HepG2 (cell line): ENCODE data around the gene IPCEF1. TPM values are rescaled to one million over a fixed set of nuclear protein-coding genes. Genes with fewer than 3 reads are reported as not detected.
A peak's percentile ranks its signal among the peaks of the same experiment; 100 is the strongest.

Experiments used
- ATAC-seq: fragments of 200-7000 bp; cut with Tn5 transposase; 3 replicates; pipeline ENCODE4 v1.9.1; 2020; ENCODE audit warnings: mild to moderate bottlenecking, moderate library complexity
- BruUV-seq: library from RNA; stranded (reverse); fragments of 400-500 nt; replicated peaks from 2 replicates; lab custom pipeline; 2021; lab: Mats Ljungman, UMichigan
- CTCF ChIA-PET: fragments of 300-600 bp; formaldehyde crosslinking; extraction: SDS; loops from one replicate; lab custom pipeline; 2021; ENCODE audit warnings: low total read pairs, inconsistent platforms, low intra/inter-chr PET ratio; lab: Yijun Ruan, JAX
- POLR2A ChIA-PET: fragments of 350-600 bp; sonication (Branson Sonifier 250); formaldehyde crosslinking; loops from one replicate; lab custom pipeline; 2020; ENCODE audit warnings: antibody characterized with exemption, inconsistent platforms; lab: Yijun Ruan, JAX
- DNase-seq: peaks from one replicate; pipeline ENCODE4 v3.0.0-alpha.2; 2015; ENCODE audit warnings: low spot score
- FAIRE-seq: peaks from 3 replicates; lab custom pipeline; 2011; peaks lifted over from hg19 to GRCh38; lab: Jason Lieb, UNC
- H2AFZ ChIP-seq: one replicate; pipeline ENCODE4 v1.6.1; 2011; ENCODE audit warnings: low read length, inconsistent platforms
- H3K27ac ChIP-seq: fragments of 300-600 bp; 3 replicates; pipeline ENCODE4 v1.8.0; 2011; ENCODE audit warnings: mixed run types, mild to moderate bottlenecking, mixed read lengths, low read length, inconsistent platforms; ENCODE audit not compliant: insufficient read depth; ENCODE audit errors: extremely low read length
- H3K27me3 ChIP-seq, 2 experiments: fragments of 200-600 bp in 1 of 2; 2 replicates in 1 of 2; 3 replicates in 1 of 2; pipeline versions ENCODE4 v1.6.0 to v1.8.0; 2011; ENCODE audit warnings: low read length in 2 of 2, mild to moderate bottlenecking in 2 of 2, moderate library complexity in 2 of 2, inconsistent platforms in 1 of 2; ENCODE audit not compliant: insufficient read depth in 2 of 2, control insufficient read depth in 1 of 2
- H3K36me3 ChIP-seq, 2 experiments: fragments of 200-600 bp in 1 of 2; replicated peaks in 1 of 2; 2 replicates in 1 of 2; 3 replicates in 1 of 2; pipeline versions ENCODE4 v1.5.1 to v1.8.0; 2011; ENCODE audit warnings: low read length in 2 of 2, inconsistent platforms in 1 of 2; ENCODE audit not compliant: insufficient read depth in 2 of 2, control insufficient read depth in 1 of 2
- H3K4me1 ChIP-seq: 2 replicates; pipeline ENCODE4 v1.5.1; 2012; ENCODE audit warnings: low read length, inconsistent platforms; ENCODE audit not compliant: insufficient read depth
- H3K4me2 ChIP-seq: 2 replicates; pipeline ENCODE4 v1.6.0; 2011; ENCODE audit warnings: low read depth, low read length, inconsistent platforms
- H3K4me3 ChIP-seq, 3 experiments: fragments of 200-600 bp in 1 of 3; sonication (generic), shearing (Covaris generic) in 1 of 3; replicated peaks in 1 of 3; 2 replicates each; pipeline ENCODE4 v1.5.1; 2011 to 2016; ENCODE audit warnings: low read length in 3 of 3, inconsistent platforms in 2 of 3, low read depth in 2 of 3, mild to moderate bottlenecking in 2 of 3, control low read depth in 1 of 3, mixed read lengths in 1 of 3; ENCODE audit not compliant: insufficient read depth in 1 of 3
- H3K79me2 ChIP-seq: one replicate; pipeline ENCODE4 v1.6.1; 2011; ENCODE audit warnings: low read length, inconsistent platforms; ENCODE audit not compliant: insufficient read depth
- H3K9ac ChIP-seq: 2 replicates; pipeline ENCODE4 v1.6.0; 2011; ENCODE audit warnings: mild to moderate bottlenecking, low read depth, low read length, inconsistent platforms; ENCODE audit not compliant: insufficient read depth
- H3K9me3 ChIP-seq: 2 replicates; pipeline ENCODE4 v1.5.1; 2012; ENCODE audit warnings: mild to moderate bottlenecking, low read length
- H4K20me1 ChIP-seq: 2 replicates; pipeline ENCODE4 v1.6.0; 2011; ENCODE audit warnings: inconsistent platforms, mild to moderate bottlenecking, low read length, moderate library complexity; ENCODE audit not compliant: insufficient read depth
- CHD2 ChIP-seq: IDR thresholded peaks from 2 replicates; pipeline ENCODE4 v1.6.1; 2011; ENCODE audit warnings: low read depth, low read length, improper control_type of control experiment
- HOXA5 ChIP-seq: sonication (generic); formaldehyde crosslinking; IDR thresholded peaks from 2 replicates; pipeline ENCODE4 v1.4.0; 2020; ENCODE audit warnings: missing genetic modification reagents
- HOXD1 ChIP-seq: sonication (generic); formaldehyde crosslinking; IDR thresholded peaks from 2 replicates; pipeline ENCODE4 v1.5.0; 2020; ENCODE audit warnings: missing genetic modification reagents
- KDM5B ChIP-seq: sonication (generic); formaldehyde crosslinking; IDR thresholded peaks from 2 replicates; pipeline ENCODE4 v1.4.0; 2020; ENCODE audit warnings: missing genetic modification reagents, mild to moderate bottlenecking, borderline replicate concordance
- MED13 ChIP-seq: sonication (generic); formaldehyde crosslinking; IDR thresholded peaks from 2 replicates; pipeline ENCODE4 v1.5.0; 2020; ENCODE audit warnings: missing genetic modification reagents
- NAIF1 ChIP-seq: sonication (generic); formaldehyde crosslinking; IDR thresholded peaks from 2 replicates; pipeline ENCODE4 v1.5.0; 2020; ENCODE audit warnings: mild to moderate bottlenecking, missing genetic modification reagents, borderline replicate concordance
- PAF1 ChIP-seq: IDR thresholded peaks from 2 replicates; pipeline ENCODE4 v1.6.1; 2016; ENCODE audit warnings: missing genetic modification reagents, missing compliant biosample characterization
- RELA ChIP-seq: sonication (generic); formaldehyde crosslinking; IDR thresholded peaks from 2 replicates; pipeline ENCODE4 v1.4.0; 2020; ENCODE audit warnings: missing genetic modification reagents
- RFXANK ChIP-seq: IDR thresholded peaks from 2 replicates; pipeline ENCODE4 v1.6.1; 2016
- RXRA ChIP-seq: sonication (generic); formaldehyde crosslinking; IDR thresholded peaks from 2 replicates; pipeline ENCODE4 v1.5.1; 2020; ENCODE audit warnings: missing genetic modification reagents
- TBX3 ChIP-seq: fragments of 450-650 bp; IDR thresholded peaks from 2 replicates; pipeline ENCODE4 v1.6.1; 2017; ENCODE audit warnings: antibody characterized with exemption, mild to moderate bottlenecking, inconsistent platforms, borderline replicate concordance
- ZBTB21 ChIP-seq: sonication (generic); formaldehyde crosslinking; IDR thresholded peaks from 2 replicates; pipeline ENCODE4 v1.4.0; 2020; ENCODE audit warnings: missing genetic modification reagents
- ZNF121 ChIP-seq: sonication (generic); formaldehyde crosslinking; IDR thresholded peaks from 2 replicates; pipeline ENCODE4 v1.5.0; 2020; ENCODE audit warnings: mild to moderate bottlenecking, missing genetic modification reagents
- ZNF230 ChIP-seq: sonication (generic); formaldehyde crosslinking; IDR thresholded peaks from 2 replicates; pipeline ENCODE4 v1.4.0; 2020; ENCODE audit warnings: mild to moderate bottlenecking, missing genetic modification reagents
- ZNF234 ChIP-seq: sonication (generic); formaldehyde crosslinking; conservative IDR thresholded peaks from 2 replicates; pipeline ENCODE4 v1.5.1; 2020; ENCODE audit warnings: mild to moderate bottlenecking, missing genetic modification reagents
- WGBS: methylation state at CpG from one replicate; pipeline ENCODE4 v1.1.6; 2017; ENCODE audit warnings: low lambda C conversion rate; 5-methylcytosine and 5-hydroxymethylcytosine counted together
- in situ Hi-C: cut with HindIII; loops from 2 replicates; pipeline ENCODE4 v1.10.0; 2017; ENCODE audit warnings: low pct_unique_long_range_greater_than_20kb; ENCODE audit not compliant: extremely low pct_ligation_motif_present
- intact Hi-C: fragments of 100-400 bp; cut with micrococcal nuclease; formaldehyde crosslinking; loops from one replicate; pipeline ENCODE4 v1.10.0; 2022; ENCODE audit not compliant: unreplicated experiment
- polyA plus RNA-seq, 8 experiments: library from polyadenylated mRNA; depleted of rRNA in 3 of 8; stranded (reverse) in 7 of 8; unstranded in 1 of 8; fragments of >200 nt; fragmentation: Illumina TruSeq in 4 of 8; extraction: Trizol in 4 of 8; gene quantifications; 2 replicates each; pipeline versions ENCODE4 v1.2.1 to v1.2.3, GENCODE V29; 2011 to 2016; ENCODE audit warnings: low read depth in 4 of 8, missing spikeins in 1 of 8, mixed read lengths in 1 of 8; ENCODE audit not compliant: insufficient read depth in 1 of 8
- total RNA-seq, 5 experiments: library from RNA; depleted of rRNA; stranded (reverse); fragments of >200 nt; fragmentation: Illumina TruSeq; extraction: Trizol; gene quantifications; 2 replicates each; pipeline ENCODE4 v1.2.3, GENCODE V29; 2016; ENCODE audit warnings: low read depth in 1 of 5
- TF ChIP-seq, protein P1 (sequence below): sonication (generic); formaldehyde crosslinking; IDR thresholded peaks from 2 replicates; pipeline ENCODE4 v1.5.1; 2020; ENCODE audit warnings: missing genetic modification reagents, mild to moderate bottlenecking, borderline replicate concordance

IPCEF1 gene
- total and polyA plus RNA-seq, 2 of the 13 experiments (the other 11 are each of a cell fraction or from before 2014, with no cell fraction given), result 0.03 TPM; not detected in 1

DNA sequence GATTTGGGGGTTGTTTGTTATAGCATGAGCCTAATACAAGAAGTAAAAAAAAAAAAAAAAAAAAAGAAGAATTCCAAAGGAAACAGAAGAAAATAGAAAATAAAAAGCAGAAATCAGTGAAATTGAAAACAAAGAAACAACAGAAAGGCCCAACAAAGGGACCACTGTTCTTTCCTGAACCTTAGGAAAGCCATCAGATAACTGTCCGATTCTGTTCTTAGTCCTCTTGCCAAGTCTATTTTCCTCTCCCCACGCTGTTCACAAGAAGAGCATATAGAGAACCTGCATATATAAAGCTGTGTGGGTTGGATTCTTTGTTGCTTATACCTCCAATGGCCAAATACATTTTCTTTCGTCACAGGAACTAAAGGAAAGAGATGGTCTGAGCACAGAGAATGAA lies 38.0 kb upstream of the IPCEF1 start:
- no peaks in the 10 kb centered on the region for H3K27me3 ChIP-seq
- H3K4me2 ChIP-seq, result no peak overlapping the region
- intact Hi-C loops, result no loop called here
- H3K9me3 ChIP-seq, result no peaks in the 10 kb centered on the region
- BruUV-seq, result no TSS peak
- ATAC-seq, result peak; percentile 28; the same call in 2 of the 3 replicates
- no peak overlapping the region for H3K9ac ChIP-seq
- H2AFZ ChIP-seq, result no peak overlapping the region
- peaks cover 0 to 4% of the 10 kb centered on the region in 2 experiments; a peak in 2 of 5 replicates for H3K36me3 ChIP-seq
- no peak for FAIRE-seq
- H3K79me2 ChIP-seq, result no peaks in the 10 kb centered on the region
- WGBS, result 72% methylated on average over 3 of the region's 3 CpGs
- DNase-seq, result no peak
- CTCF ChIA-PET, result no interaction called here
- H3K4me1 ChIP-seq, result peaks cover 16% of the 10 kb centered on the region
- POLR2A ChIA-PET, result no interaction called here
- H4K20me1 ChIP-seq, result no peaks in the 10 kb centered on the region
- no peak overlapping the region for H3K4me3 ChIP-seq
- in situ Hi-C loops, result no loop called here
- H3K27ac ChIP-seq, result no peak overlapping the region
- TF ChIP-seq, protein P1, sequence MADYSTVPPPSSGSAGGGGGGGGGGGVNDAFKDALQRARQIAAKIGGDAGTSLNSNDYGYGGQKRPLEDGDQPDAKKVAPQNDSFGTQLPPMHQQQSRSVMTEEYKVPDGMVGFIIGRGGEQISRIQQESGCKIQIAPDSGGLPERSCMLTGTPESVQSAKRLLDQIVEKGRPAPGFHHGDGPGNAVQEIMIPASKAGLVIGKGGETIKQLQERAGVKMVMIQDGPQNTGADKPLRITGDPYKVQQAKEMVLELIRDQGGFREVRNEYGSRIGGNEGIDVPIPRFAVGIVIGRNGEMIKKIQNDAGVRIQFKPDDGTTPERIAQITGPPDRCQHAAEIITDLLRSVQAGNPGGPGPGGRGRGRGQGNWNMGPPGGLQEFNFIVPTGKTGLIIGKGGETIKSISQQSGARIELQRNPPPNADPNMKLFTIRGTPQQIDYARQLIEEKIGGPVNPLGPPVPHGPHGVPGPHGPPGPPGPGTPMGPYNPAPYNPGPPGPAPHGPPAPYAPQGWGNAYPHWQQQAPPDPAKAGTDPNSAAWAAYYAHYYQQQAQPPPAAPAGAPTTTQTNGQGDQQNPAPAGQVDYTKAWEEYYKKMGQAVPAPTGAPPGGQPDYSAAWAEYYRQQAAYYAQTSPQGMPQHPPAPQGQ (CRISPR knock-in tag), result no peak

DNA sequence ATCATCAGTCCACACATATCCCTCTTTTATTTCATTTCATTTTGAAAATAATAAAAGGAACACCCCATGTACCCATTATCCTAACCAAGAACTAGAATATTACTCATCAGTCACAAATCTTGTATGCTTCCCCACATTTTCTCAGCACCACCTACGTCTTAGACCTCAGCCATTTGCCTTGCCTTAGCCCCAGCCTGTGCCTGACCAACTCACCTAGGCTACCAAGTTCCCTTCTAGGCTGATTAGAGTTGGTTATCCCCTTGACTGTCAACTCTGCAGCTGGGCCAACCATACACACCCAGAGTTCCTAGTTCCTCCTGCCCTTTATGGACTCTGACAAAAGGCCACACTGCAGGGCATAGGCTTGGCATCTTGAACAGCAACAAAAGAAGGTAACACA lies 33.4 kb upstream of the IPCEF1 start:
- DNase-seq (no peak), ATAC-seq (peak; percentile 10; the same call in 1 of the 3 replicates), FAIRE-seq (no peak)
- H3K79me2 ChIP-seq, result no peaks in the 10 kb centered on the region
- H3K27ac ChIP-seq, result no peak overlapping the region
- 97% methylated on average over 1 of the region's 1 CpG for WGBS
- H3K4me3 ChIP-seq, result no peak overlapping the region
- TF ChIP-seq RELA (CRISPR knock-in tag) (no peak), CHD2 (no peak), RXRA (CRISPR knock-in tag) (no peak), TBX3 (no peak), HOXA5 (CRISPR knock-in tag) (no peak), ZNF234 (no peak), HOXD1 (no peak), ZNF230 (CRISPR knock-in tag) (no peak), ZNF121 (CRISPR knock-in tag) (no peak), MED13 (no peak), PAF1 (CRISPR knock-in tag) (no peak), ZBTB21 (CRISPR knock-in tag) (no peak), KDM5B (CRISPR knock-in tag) (no peak), NAIF1 (no peak), RFXANK (no peak)
- BruUV-seq, result no TSS peak
- H4K20me1 ChIP-seq, result no peaks in the 10 kb centered on the region
- no peaks in the 10 kb centered on the region for H3K9me3 ChIP-seq
- POLR2A ChIA-PET, result no interaction called here
- H3K36me3 ChIP-seq, result no peaks in the 10 kb centered on the region
- peaks cover 33% of the 10 kb centered on the region for H3K4me1 ChIP-seq
- intact Hi-C loops, result no loop called here
- CTCF ChIA-PET, result no interaction called here
- no peaks in the 10 kb centered on the region for H3K27me3 ChIP-seq
- H3K9ac ChIP-seq, result no peak overlapping the region
- H2AFZ ChIP-seq, result no peak overlapping the region
- in situ Hi-C loops, result no loop called here
- no peak overlapping the region for H3K4me2 ChIP-seq
